ENCODE data around the gene MRPL52. TPM values are rescaled to one million over a fixed set of nuclear protein-coding genes. Genes with fewer than 3 reads are reported as not detected.

MRPL52 gene
- total and polyA plus RNA-seq, 10 of the 15 experiments (the other 5 are each of a cell fraction or from before 2014, with no cell fraction given), result 51.7 to 541 (median 142) TPM

- Histone ChIP-seq H3K4me1 (ENCODE audit: control insufficient read depth, insufficient read depth, low read length) (peaks cover 20% of the 10 kb centered on the region), H3K4me3 (no peak overlapping the region), H2AFZ (ENCODE audit: control insufficient read depth, low read depth, low read length) (no peak overlapping the region), H3K4me2 (ENCODE audit: control insufficient read depth, insufficient read depth) (no peak overlapping the region), H3K9me3 (replicated peaks; ENCODE audit: control insufficient read depth, insufficient read depth, low read length) (peaks cover 3% of the 10 kb centered on the region; the same call in 1 of the 3 replicates), H3K36me3 (ENCODE audit: control insufficient read depth in 2 of 2, insufficient read depth in 2 of 2, low read length in 1 of 2) (no peaks in the 10 kb centered on the region), H3K27ac (ENCODE audit: control insufficient read depth, insufficient read depth) (no peak overlapping the region), H4K20me1 (ENCODE audit: control insufficient read depth, insufficient read depth) (no peaks in the 10 kb centered on the region), H3K79me2 (ENCODE audit: control insufficient read depth, insufficient read depth, low read length) (no peaks in the 10 kb centered on the region), H3K27me3 (replicated peaks in 1 of 2; ENCODE audit: control insufficient read depth in 2 of 2, insufficient read depth in 2 of 2, low read length in 1 of 2) (no peaks in the 10 kb centered on the region), H3K9ac (ENCODE audit: control insufficient read depth, insufficient read depth, low read length) (no peak overlapping the region)
- no peak for FAIRE-seq
- intact Hi-C loops (cut with micrococcal nuclease; ENCODE audit: unreplicated experiment) (no loop called here), in situ Hi-C loops (cut with MboI) (loop anchor here (5.0 to 10.0 kb wide), 3 partner anchors 194 to 472 kb away; no protein-coding TSS in a partner anchor)
- ATAC-seq, result no peak
- RAD21 ChIA-PET (ENCODE audit: unreplicated experiment), result interaction anchor here (1.6 to 9.4 kb wide), 3 partner anchors 33 to 90 kb away, joined by 3 to 130 read pairs (median 4); partner anchors contain the start of gene OXA1L
- DNase-seq (ENCODE audit: low read depth, low spot score), result no peak
- SMC1A ChIA-PET (ENCODE audit: uncharacterized antibody, unreplicated experiment), result interaction anchor here (1.1 to 7.3 kb wide), 2 partner anchors 43 to 285 kb away, joined by 3 to 92 read pairs; no protein-coding TSS in a partner anchor
- no TSS peak for BruUV-seq (replicated peaks)
- WGBS (ENCODE audit: insufficient coverage, insufficient replicate concordance, low lambda C conversion rate, missing lambda C conversion rate), result 95% methylated on average over 5 of the region's 5 CpGs
- POLR2A ChIA-PET, result no interaction called here
- CTCF ChIA-PET, result interaction anchor here (1.3 to 10.0 kb wide), 7 partner anchors 16 to 284 kb away, joined by 3 to 324 read pairs (median 92); partner anchors contain the start of genes LRP10 and SLC7A7
- TF ChIP-seq HDGF (IDR thresholded peaks at IDR 0.05) (no peak), ZBTB11 (CRISPR knock-in tag; IDR thresholded peaks at IDR 0.05) (no peak), NR2C2 (IDR thresholded peaks at IDR 0.05; ENCODE audit: borderline replicate concordance, control insufficient read depth, insufficient read length, low read depth) (no peak), CBFB (IDR thresholded peaks at IDR 0.05; ENCODE audit: low read depth) (no peak), ATF2 (IDR thresholded peaks at IDR 0.05; ENCODE audit: low read length) (no peak), YBX1 (IDR thresholded peaks at IDR 0.05) (no peak), MXI1 (IDR thresholded peaks at IDR 0.05; ENCODE audit: low read depth, low read length) (no peak), EZH2 (IDR thresholded peaks at IDR 0.05; ENCODE audit: borderline replicate concordance, control insufficient read depth, low read depth, low read length) (no peak), SMC3 (IDR thresholded peaks at IDR 0.05; ENCODE audit: borderline replicate concordance, low read length) (no peak), WRNIP1 (IDR thresholded peaks at IDR 0.05; ENCODE audit: borderline replicate concordance, low read depth, low read length) (no peak), PML (IDR thresholded peaks at IDR 0.05; ENCODE audit: low read length) (no peak), ATF3 (IDR thresholded peaks at IDR 0.05; ENCODE audit: borderline replicate concordance, extremely low read depth, low read depth, low read length) (no peak), CEBPZ (IDR thresholded peaks at IDR 0.05; ENCODE audit: low read depth, low read length) (no peak), MTA2 (IDR thresholded peaks at IDR 0.05; ENCODE audit: low read depth) (no peak), TCF3 (IDR thresholded peaks at IDR 0.05; ENCODE audit: borderline replicate concordance, insufficient read depth, low read depth, low read length) (no peak), MAX (IDR thresholded peaks at IDR 0.05; ENCODE audit: low read depth, low read length) (no peak)
Measured at GRCh38 chr14:22856428-22856827, 26.7 kb downstream of the MRPL52 start.
